PC-9 (cell line): ENCODE measurements around the gene UBIAD1. TPM values are rescaled to one million over a fixed set of nuclear protein-coding genes. Genes with fewer than 3 reads are reported as not detected.
A peak's percentile ranks its signal among the peaks of the same experiment; 100 is the strongest.

ENCODE experiments used
- BruUV-seq: library from RNA; stranded (reverse); fragments of 400-500 nt; replicated peaks from 2 replicates; lab custom pipeline; 2021; lab: Mats Ljungman, UMichigan
- CTCF ChIA-PET: fragments of 300-600 bp; sonication (Branson Sonifier 250); formaldehyde crosslinking; loops from one replicate; lab custom pipeline; 2022; ENCODE audit warnings: antibody characterized with exemption; lab: Charles Lee
- POLR2A ChIA-PET: fragments of 300-600 bp; sonication (Branson Sonifier 250); formaldehyde crosslinking; loops from one replicate; lab custom pipeline; 2022; ENCODE audit warnings: antibody characterized with exemption; ENCODE audit not compliant: unreplicated experiment; lab: Charles Lee
- DNase-seq, 2 experiments: peaks; one replicate each; pipeline versions ENCODE4 v3.0.0 to v3.0.0-alpha.2; 2015 to 2022; ENCODE audit warnings: mixed read lengths in 1 of 2
- H2AFZ ChIP-seq: fragments of 200-600 bp; sonication (generic); 2 replicates; pipeline ENCODE4 v1.8.1; 2017; ENCODE audit warnings: antibody characterized with exemption
- H3F3A ChIP-seq: fragments of 200-600 bp; sonication (generic); 2 replicates; pipeline ENCODE4 v1.8.1; 2017; ENCODE audit warnings: antibody characterized with exemption, mild to moderate bottlenecking, low read depth; ENCODE audit not compliant: insufficient read depth
- H3K27ac ChIP-seq: fragments of 200-600 bp; sonication (generic); 2 replicates; pipeline ENCODE4 v1.6.1; 2016; ENCODE audit warnings: mixed run types
- H3K27me3 ChIP-seq: fragments of 200-600 bp; sonication (generic); 2 replicates; pipeline ENCODE4 v1.6.1; 2016; ENCODE audit warnings: low read depth, mixed run types; ENCODE audit not compliant: insufficient read depth
- H3K36me3 ChIP-seq: fragments of 200-600 bp; sonication (generic); 2 replicates; pipeline ENCODE4 v1.6.1; 2016; ENCODE audit warnings: low read depth, mixed run types
- H3K4me1 ChIP-seq: fragments of 200-600 bp; sonication (generic); replicated peaks from 2 replicates; pipeline ENCODE4 v1.6.1; 2016; ENCODE audit warnings: mixed run types; ENCODE audit not compliant: insufficient read depth
- H3K4me2 ChIP-seq: fragments of 200-600 bp; sonication (generic); 2 replicates; pipeline ENCODE4 v1.6.1; 2017; ENCODE audit warnings: mixed run types
- H3K4me3 ChIP-seq: fragments of 200-600 bp; sonication (generic); 2 replicates; pipeline ENCODE4 v1.6.1; 2016; ENCODE audit warnings: mixed run types
- H3K79me2 ChIP-seq: fragments of 200-600 bp; sonication (generic); 2 replicates; pipeline ENCODE4 v1.6.1; 2017; ENCODE audit warnings: low read depth, mixed run types
- H3K9me2 ChIP-seq: fragments of 200-600 bp; sonication (generic); 2 replicates; pipeline ENCODE4 v1.8.1; 2017; ENCODE audit warnings: mild to moderate bottlenecking; ENCODE audit not compliant: insufficient read depth
- H3K9me3 ChIP-seq: fragments of 200-600 bp; sonication (generic); 2 replicates; pipeline ENCODE4 v1.8.1; 2016; ENCODE audit warnings: low read depth; ENCODE audit not compliant: insufficient read depth
- H4K20me1 ChIP-seq: fragments of 200-600 bp; sonication (generic); 2 replicates; pipeline ENCODE4 v1.8.1; 2017; ENCODE audit not compliant: insufficient read depth
- EZH2 ChIP-seq: fragments of 200-600 bp; sonication (generic); IDR thresholded peaks from 2 replicates; pipeline ENCODE4 v1.8.0; 2017; ENCODE audit warnings: antibody characterized with exemption, low read depth
- intact Hi-C: fragments of 100-400 bp; cut with micrococcal nuclease; formaldehyde crosslinking; loops from one replicate; pipeline ENCODE4 v1.10.0; 2022; ENCODE audit not compliant: unreplicated experiment
- total RNA-seq: library from RNA; stranded (reverse); gene quantifications from 2 replicates; pipeline ENCODE4 v1.2.3, GENCODE V29; 2021
- TF ChIP-seq, protein P1 (sequence below): fragments of 200-600 bp; sonication (generic); conservative IDR thresholded peaks from 2 replicates; pipeline ENCODE4 v1.6.1; 2017; ENCODE audit warnings: mixed run types, antibody characterized with exemption, mild to moderate bottlenecking, moderate library complexity

Gene UBIAD1
- total RNA-seq, 1 experiment from 2014 or later = 11.2 TPM

DNA sequence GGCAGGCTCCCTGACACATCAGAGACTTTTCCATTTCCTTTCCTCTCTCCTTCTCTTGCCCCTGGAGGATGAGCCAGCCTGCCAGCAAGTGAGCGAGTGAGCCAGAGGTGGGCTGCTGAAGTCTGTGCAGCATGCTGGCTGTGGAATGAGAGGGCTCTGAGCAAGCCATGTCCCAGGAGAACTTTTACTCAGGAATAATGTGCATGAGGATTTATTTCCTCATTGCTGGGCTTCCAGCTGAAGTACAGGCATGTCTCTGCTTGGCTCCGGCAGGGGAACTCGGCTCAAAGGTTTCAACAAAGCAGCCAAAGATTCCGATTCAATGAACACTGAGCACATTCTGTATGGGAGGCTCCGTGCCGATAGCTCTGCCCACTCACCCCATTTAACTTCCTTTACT, 43.7 kb downstream of the UBIAD1 start:
- Histone ChIP-seq H3K36me3 (no peaks in the 10 kb centered on the region), H4K20me1 (no peaks in the 10 kb centered on the region), H3K9me2 (no peaks in the 10 kb centered on the region), H3F3A (no peaks in the 10 kb centered on the region), H3K9me3 (no peaks in the 10 kb centered on the region), H3K27me3 (peaks cover 4% of the 10 kb centered on the region; the same call in 1 of the 2 replicates), H3K4me2 (no peak overlapping the region), H3K4me3 (no peak overlapping the region), H3K27ac (no peak overlapping the region), H2AFZ (no peak overlapping the region), H3K4me1 (no peaks in the 10 kb centered on the region), H3K79me2 (no peaks in the 10 kb centered on the region)
- ChIA-PET CTCF (no interaction called here), POLR2A (no interaction called here)
- TF ChIP-seq, protein P1, sequence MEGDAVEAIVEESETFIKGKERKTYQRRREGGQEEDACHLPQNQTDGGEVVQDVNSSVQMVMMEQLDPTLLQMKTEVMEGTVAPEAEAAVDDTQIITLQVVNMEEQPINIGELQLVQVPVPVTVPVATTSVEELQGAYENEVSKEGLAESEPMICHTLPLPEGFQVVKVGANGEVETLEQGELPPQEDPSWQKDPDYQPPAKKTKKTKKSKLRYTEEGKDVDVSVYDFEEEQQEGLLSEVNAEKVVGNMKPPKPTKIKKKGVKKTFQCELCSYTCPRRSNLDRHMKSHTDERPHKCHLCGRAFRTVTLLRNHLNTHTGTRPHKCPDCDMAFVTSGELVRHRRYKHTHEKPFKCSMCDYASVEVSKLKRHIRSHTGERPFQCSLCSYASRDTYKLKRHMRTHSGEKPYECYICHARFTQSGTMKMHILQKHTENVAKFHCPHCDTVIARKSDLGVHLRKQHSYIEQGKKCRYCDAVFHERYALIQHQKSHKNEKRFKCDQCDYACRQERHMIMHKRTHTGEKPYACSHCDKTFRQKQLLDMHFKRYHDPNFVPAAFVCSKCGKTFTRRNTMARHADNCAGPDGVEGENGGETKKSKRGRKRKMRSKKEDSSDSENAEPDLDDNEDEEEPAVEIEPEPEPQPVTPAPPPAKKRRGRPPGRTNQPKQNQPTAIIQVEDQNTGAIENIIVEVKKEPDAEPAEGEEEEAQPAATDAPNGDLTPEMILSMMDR = no peak
- no peak for TF ChIP-seq EZH2
- no TSS peak for BruUV-seq
- no peak for DNase-seq
- intact Hi-C loops = no loop called here

GRCh38 chr1:11318982-11319381, 46.0 kb downstream of the UBIAD1 start:
- no peaks in the 10 kb centered on the region for H4K20me1 ChIP-seq
- ChIA-PET POLR2A (no interaction called here), CTCF (interaction anchor here (0.5 kb wide), 1 partner anchor 88 kb away, joined by 3 read pairs; no protein-coding TSS in a partner anchor)
- H3K4me2 ChIP-seq = no peak overlapping the region
- no peaks in the 10 kb centered on the region for H3K9me2 ChIP-seq
- H3K27me3 ChIP-seq = no peaks in the 10 kb centered on the region
- DNase-seq = no peak
- no peaks in the 10 kb centered on the region for H3K79me2 ChIP-seq
- no peaks in the 10 kb centered on the region for H3K9me3 ChIP-seq
- no peak overlapping the region for H3K27ac ChIP-seq
- no peak for TF ChIP-seq EZH2
- TF ChIP-seq, protein P1 = no peak
- intact Hi-C loops = no loop called here
- H3K4me3 ChIP-seq = no peak overlapping the region
- H2AFZ ChIP-seq = no peak overlapping the region
- no peaks in the 10 kb centered on the region for H3K36me3 ChIP-seq
- H3K4me1 ChIP-seq = no peaks in the 10 kb centered on the region
- H3F3A ChIP-seq = no peaks in the 10 kb centered on the region
- no TSS peak for BruUV-seq

DNA sequence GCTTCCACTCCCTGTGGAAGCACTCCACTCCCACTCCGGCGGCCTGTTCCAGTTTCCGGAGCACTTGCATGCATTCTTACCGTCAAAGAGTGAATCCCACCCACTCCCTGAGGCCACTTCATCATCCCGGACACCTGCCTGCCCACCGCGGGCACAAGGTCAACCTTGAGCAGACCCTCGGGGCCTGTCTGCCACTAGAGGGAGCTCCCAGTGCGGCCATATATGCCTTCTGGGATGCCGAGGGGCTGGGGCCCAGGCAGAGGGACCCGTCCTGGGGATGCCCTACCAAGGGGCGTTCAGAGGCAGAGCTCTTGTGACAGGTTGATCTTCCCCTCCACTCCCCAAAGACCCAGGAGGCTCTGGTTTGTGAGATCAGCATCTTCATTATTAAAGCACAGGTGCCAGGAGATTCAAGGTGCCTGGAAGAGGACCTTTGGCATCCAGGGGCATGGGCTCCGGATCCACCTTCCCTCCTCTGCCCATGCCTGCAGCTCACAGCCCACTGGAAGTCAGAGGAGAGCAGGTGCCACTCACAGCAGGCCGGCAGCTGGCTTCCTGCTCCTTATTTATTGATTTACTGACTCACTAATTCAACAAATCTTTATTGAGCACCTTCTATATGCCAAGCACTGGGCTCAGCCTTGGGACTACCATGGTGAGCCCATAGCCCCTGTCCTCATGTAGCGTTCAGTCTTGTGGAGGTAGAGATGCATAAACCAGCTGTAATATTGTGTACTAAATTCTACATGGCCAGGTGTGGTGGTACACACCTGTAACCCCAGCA, 47.3 kb downstream of the UBIAD1 start:
- no peaks in the 10 kb centered on the region for H3F3A ChIP-seq
- BruUV-seq = no TSS peak
- POLR2A ChIA-PET = no interaction called here
- intact Hi-C loops = no loop called here
- no peaks in the 10 kb centered on the region for H3K36me3 ChIP-seq
- H2AFZ ChIP-seq = no peak overlapping the region
- H3K79me2 ChIP-seq = no peaks in the 10 kb centered on the region
- TF ChIP-seq, protein P1 = peak; percentile 55; the same call in 1 of the 2 replicates
- TF ChIP-seq EZH2 = no peak
- no peaks in the 10 kb centered on the region for H3K9me2 ChIP-seq
- DNase-seq = peak in 1 of 2 experiments; percentile 17
- H3K27me3 ChIP-seq = no peaks in the 10 kb centered on the region
- no peak overlapping the region for H3K27ac ChIP-seq
- no peaks in the 10 kb centered on the region for H4K20me1 ChIP-seq
- CTCF ChIA-PET = no interaction called here
- H3K4me3 ChIP-seq = no peak overlapping the region
- no peaks in the 10 kb centered on the region for H3K4me1 ChIP-seq
- no peaks in the 10 kb centered on the region for H3K9me3 ChIP-seq
- no peak overlapping the region for H3K4me2 ChIP-seq
